ENCODE data around the gene STXBP6.

DNA sequence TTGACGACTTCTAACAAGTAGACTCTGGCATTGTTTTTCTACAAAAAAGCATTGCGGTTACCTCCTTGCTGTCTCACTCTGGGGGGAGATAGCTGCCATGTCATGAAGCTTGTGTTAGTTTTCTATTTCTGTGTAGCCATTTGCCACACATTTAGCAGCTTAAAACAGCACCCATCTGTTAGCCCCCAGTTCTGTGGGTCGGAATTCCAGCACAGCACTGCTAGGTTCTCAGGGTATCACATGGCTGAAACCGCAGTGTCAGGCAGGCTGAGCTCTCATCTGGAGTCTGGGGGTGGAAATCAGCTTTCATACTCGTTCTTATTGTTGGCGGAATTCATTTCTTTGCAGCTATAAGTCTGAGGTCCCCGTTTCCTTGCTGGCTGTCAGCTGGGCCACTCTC is 19.9 kb upstream of the STXBP6 start:
- TF ChIP-seq, protein P1, sequence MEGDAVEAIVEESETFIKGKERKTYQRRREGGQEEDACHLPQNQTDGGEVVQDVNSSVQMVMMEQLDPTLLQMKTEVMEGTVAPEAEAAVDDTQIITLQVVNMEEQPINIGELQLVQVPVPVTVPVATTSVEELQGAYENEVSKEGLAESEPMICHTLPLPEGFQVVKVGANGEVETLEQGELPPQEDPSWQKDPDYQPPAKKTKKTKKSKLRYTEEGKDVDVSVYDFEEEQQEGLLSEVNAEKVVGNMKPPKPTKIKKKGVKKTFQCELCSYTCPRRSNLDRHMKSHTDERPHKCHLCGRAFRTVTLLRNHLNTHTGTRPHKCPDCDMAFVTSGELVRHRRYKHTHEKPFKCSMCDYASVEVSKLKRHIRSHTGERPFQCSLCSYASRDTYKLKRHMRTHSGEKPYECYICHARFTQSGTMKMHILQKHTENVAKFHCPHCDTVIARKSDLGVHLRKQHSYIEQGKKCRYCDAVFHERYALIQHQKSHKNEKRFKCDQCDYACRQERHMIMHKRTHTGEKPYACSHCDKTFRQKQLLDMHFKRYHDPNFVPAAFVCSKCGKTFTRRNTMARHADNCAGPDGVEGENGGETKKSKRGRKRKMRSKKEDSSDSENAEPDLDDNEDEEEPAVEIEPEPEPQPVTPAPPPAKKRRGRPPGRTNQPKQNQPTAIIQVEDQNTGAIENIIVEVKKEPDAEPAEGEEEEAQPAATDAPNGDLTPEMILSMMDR (optimal IDR thresholded peaks at IDR 0.05 in 1 of 3, IDR thresholded peaks at IDR 0.05 in 1 of 3, conservative IDR thresholded peaks at IDR 0.05 in 1 of 3; ENCODE audit: extremely low read depth in 1 of 3, insufficient read depth in 2 of 3, low read length in 3 of 3), result no peak
- TF ChIP-seq EZH2 (IDR thresholded peaks at IDR 0.05; ENCODE audit: low read length), result no peak
